Sigmoid colon (tissue), 7 donors: Measurements from ENCODE around the gene FSD1. TPM values are rescaled to one million over a fixed set of nuclear protein-coding genes. Genes with fewer than 3 reads are reported as not detected.
A peak's percentile ranks its signal among the peaks of the same experiment; 100 is the strongest.

Experiments
- DNase-seq: peaks from one replicate; pipeline ENCODE4 v3.0.0-alpha.2; 2019
- H3K27ac ChIP-seq, 4 donors: fragments of 200-600 bp; sonication (generic); one replicate each; pipeline ENCODE4 v1.5.1; 2016 to 2019; ENCODE audit warnings: mild to moderate bottlenecking in 1 of 4
- H3K27me3 ChIP-seq, 3 donors: fragments of 200-600 bp; sonication (generic); one replicate each; pipeline ENCODE4 v1.5.1; 2019; ENCODE audit warnings: mild to moderate bottlenecking in 1 of 3
- H3K36me3 ChIP-seq, 4 donors: fragments of 200-600 bp; sonication (generic); one replicate each; pipeline ENCODE4 v1.5.1; 2016 to 2019
- H3K4me1 ChIP-seq, 4 donors: fragments of 200-600 bp; sonication (generic); one replicate each; pipeline ENCODE4 v1.5.1; 2017 to 2019
- H3K4me3 ChIP-seq, 4 donors: fragments of 200-600 bp; sonication (generic); one replicate each; pipeline ENCODE4 v1.5.1; 2017 to 2019; ENCODE audit warnings: mild to moderate bottlenecking in 2 of 4, moderate library complexity in 1 of 4
- H3K9me3 ChIP-seq, 4 donors: fragments of 200-600 bp in 3 of 4; sonication (generic) in 3 of 4; one replicate each; pipeline versions ENCODE4 v1.5.1 to v1.6.1; 2013 to 2019
- EP300 ChIP-seq, 4 donors: sonication (generic); formaldehyde crosslinking; IDR thresholded peaks; one replicate each; pipeline ENCODE4 v1.6.1; 2017; ENCODE audit warnings: antibody characterized with exemption in 4 of 4
- POLR2A ChIP-seq, 2 donors: fragments of 450-650 bp; IDR thresholded peaks; one replicate each; pipeline ENCODE4 v1.6.1; 2016; ENCODE audit warnings: antibody characterized with exemption in 2 of 2, mild to moderate bottlenecking in 2 of 2, moderate library complexity in 2 of 2
- POLR2AphosphoS5 ChIP-seq, 4 donors: sonication (generic); formaldehyde crosslinking; IDR thresholded peaks; one replicate each; pipeline ENCODE4 v1.6.1; 2017; ENCODE audit warnings: antibody characterized with exemption in 4 of 4
- WGBS, 2 donors: extraction: QIAGEN DNeasy Blood & Tissue Kit; methylation state at CpG; one replicate each; pipeline ENCODE4 v1.1.7; 2013; 5-methylcytosine and 5-hydroxymethylcytosine counted together
- intact Hi-C: fragments of 100-400 bp; cut with DNase I; formaldehyde crosslinking; loops from one replicate; pipeline ENCODE4 v1.15.1; 2023
- polyA plus RNA-seq, 3 donors: library from polyadenylated mRNA; stranded (reverse); fragments of 200-250 nt; gene quantifications; one replicate each; pipeline ENCODE4 v1.2.3, GENCODE V29; 2013
- total RNA-seq, 4 donors: library from RNA; depleted of rRNA; stranded (reverse); fragments of >200 nt; gene quantifications; one replicate each; pipeline ENCODE4 v1.1.0, GENCODE V29; 2016
- TF ChIP-seq, protein P1 (sequence below), 4 experiments: fragments of 450-650 bp in 3 of 4; fragments of 200-600 bp in 1 of 4; IDR thresholded peaks; one replicate each; pipeline ENCODE4 v1.5.1; 2016 to 2019; ENCODE audit warnings: antibody characterized with exemption in 4 of 4, mild to moderate bottlenecking in 3 of 4, moderate library complexity in 2 of 4
- donor health status: healthy with polysubstance abuse.
- donor health status: Bipolar disorder and iron deficiency.
- donor health status: healthy.

FSD1 gene
- total and polyA plus RNA-seq, 7 donors: 1.1 to 2.6 (median 1.5) TPM; not detected in 3

DNA sequence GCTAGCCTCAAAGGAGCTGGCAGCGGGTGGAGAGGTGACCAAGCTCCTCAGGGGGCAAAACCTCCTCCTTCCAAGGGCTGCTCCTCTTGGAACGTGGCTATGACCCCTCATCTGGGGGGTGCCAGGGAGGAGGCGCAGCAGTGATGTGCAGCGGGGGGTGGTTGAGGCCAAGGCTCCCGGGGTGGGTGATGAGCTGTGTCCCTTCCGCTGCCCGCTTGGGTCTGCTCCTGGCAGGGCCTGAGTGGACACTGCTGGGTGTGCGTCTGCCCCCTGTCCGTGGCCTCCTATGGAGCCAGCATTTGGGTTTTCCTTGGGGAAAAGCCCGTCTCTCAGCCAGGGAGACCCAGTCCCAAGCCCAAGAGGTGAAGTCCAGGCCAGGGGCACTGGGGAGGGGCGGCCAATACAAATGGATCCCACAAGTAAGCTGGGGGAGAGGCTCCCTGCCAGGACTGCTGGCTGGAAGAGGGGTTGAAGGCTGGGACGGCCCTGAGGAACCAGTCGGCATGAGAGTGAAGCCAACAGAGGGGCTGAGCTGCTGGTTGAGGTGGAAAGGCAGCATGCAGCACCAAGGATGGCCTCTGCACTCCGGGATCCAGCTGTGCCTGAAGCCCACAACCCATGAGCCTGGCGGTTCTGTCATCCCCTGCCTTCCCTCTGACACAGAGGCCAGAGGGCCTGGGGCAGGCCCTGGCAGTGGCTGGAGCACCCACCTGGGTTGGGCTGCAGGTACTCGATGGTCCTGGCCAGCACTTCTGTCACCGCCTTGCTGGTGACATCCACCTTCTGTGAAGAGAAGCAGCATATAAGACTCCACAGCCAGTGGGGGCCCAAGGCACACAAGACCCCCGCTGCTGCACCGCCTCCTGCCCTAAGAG lies 61.6 kb downstream of the FSD1 start:
- Histone ChIP-seq H3K27me3 (no peaks in the 10 kb centered on the region), H3K9me3 (no peaks in the 10 kb centered on the region), H3K4me1 (peaks cover 3 to 46% (median 41%) of the 10 kb centered on the region in 4 donors), H3K27ac (no peak overlapping the region), H3K4me3 (no peak overlapping the region), H3K36me3 (peaks cover 26 to 55% (median 42%) of the 10 kb centered on the region in 4 donors)
- WGBS, 2 donors: 94% methylated on average over 19 of the region's 19 CpGs
- DNase-seq: no peak
- intact Hi-C loops: no loop called here
- TF ChIP-seq EP300 (IDR thresholded peaks at IDR 0.05) (no peak), POLR2A (IDR thresholded peaks at IDR 0.05) (no peak), POLR2AphosphoS5 (IDR thresholded peaks at IDR 0.05) (no peak)
- TF ChIP-seq, protein P1, sequence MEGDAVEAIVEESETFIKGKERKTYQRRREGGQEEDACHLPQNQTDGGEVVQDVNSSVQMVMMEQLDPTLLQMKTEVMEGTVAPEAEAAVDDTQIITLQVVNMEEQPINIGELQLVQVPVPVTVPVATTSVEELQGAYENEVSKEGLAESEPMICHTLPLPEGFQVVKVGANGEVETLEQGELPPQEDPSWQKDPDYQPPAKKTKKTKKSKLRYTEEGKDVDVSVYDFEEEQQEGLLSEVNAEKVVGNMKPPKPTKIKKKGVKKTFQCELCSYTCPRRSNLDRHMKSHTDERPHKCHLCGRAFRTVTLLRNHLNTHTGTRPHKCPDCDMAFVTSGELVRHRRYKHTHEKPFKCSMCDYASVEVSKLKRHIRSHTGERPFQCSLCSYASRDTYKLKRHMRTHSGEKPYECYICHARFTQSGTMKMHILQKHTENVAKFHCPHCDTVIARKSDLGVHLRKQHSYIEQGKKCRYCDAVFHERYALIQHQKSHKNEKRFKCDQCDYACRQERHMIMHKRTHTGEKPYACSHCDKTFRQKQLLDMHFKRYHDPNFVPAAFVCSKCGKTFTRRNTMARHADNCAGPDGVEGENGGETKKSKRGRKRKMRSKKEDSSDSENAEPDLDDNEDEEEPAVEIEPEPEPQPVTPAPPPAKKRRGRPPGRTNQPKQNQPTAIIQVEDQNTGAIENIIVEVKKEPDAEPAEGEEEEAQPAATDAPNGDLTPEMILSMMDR (IDR thresholded peaks at IDR 0.05): no peak

DNA sequence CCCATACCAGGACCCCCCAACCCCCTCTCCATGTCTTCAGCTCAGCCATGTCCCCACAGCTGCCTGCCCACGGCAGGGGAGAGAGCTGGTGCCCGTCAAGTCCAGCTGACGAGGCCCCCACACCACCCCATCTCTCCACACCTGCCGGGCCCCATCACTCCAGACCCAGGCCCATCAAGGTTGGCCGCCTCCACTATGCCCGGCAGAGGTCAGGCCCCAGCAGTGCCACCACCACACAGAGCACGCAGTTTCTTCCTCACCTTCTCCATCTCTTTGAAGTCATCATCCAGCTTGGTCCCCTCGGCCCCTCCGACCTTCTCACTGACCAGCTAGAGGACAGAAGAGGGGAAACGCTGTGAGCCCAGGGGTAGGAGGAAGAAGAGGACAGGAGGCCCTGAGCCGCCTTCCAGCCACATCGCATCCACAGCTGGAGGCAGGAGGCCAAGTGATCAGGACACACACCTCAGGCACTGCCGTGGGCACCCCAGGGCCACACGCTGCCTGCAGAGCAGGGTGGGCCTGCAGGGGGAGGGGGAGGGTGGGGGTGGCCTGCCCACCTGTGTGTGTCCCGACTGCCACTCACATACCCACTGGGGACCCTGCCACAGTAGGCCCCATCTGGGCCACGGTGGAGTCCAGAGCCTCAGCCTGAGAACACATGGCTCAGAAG lies 62.4 kb downstream of the FSD1 start:
- intact Hi-C loops: no loop called here
- Histone ChIP-seq H3K9me3 (no peaks in the 10 kb centered on the region), H3K4me1 (peaks cover 0 to 50% (median 44%) of the 10 kb centered on the region in 4 donors), H3K4me3 (no peak overlapping the region), H3K27ac (peak overlapping the region in 2 of 4 donors; percentile 61 to 65), H3K36me3 (peaks cover 21 to 47% (median 39%) of the 10 kb centered on the region in 4 donors), H3K27me3 (no peaks in the 10 kb centered on the region)
- WGBS, 2 donors: 91 to 93% methylated on average over 16 of the region's 16 CpGs
- DNase-seq: no peak
- TF ChIP-seq EP300 (IDR thresholded peaks at IDR 0.05): no peak
- no peak for TF ChIP-seq POLR2AphosphoS5 (IDR thresholded peaks at IDR 0.05)
- TF ChIP-seq POLR2A (IDR thresholded peaks at IDR 0.05): no peak

DNA sequence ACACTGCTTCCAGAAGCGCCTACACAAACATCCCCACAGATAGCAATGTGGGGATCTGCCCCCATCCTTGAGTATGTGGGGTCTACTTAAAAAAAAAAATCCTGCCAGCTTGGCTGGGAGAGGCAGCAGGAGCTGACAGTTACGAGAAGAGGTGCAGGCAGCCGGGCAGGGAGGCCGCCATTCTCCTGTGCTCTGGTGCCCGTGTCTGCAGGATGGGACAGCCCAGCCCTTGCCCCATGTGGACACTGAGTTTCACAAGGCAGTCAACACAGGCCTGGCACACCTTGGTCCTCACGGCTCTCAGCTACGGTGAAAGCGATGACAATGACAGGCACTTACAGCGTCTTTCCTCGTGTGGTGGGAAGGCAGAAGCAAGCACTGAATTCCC lies 62.9 kb downstream of the FSD1 start:
- Histone ChIP-seq H3K4me3 (no peak overlapping the region), H3K27me3 (no peaks in the 10 kb centered on the region), H3K36me3 (peaks cover 15 to 42% (median 34%) of the 10 kb centered on the region in 4 donors), H3K27ac (peak overlapping the region in 2 of 4 donors; percentile 61 to 65), H3K4me1 (peaks cover 0 to 55% (median 47%) of the 10 kb centered on the region in 4 donors), H3K9me3 (no peaks in the 10 kb centered on the region)
- DNase-seq: no peak
- TF ChIP-seq EP300 (IDR thresholded peaks at IDR 0.05): no peak
- TF ChIP-seq POLR2AphosphoS5 (IDR thresholded peaks at IDR 0.05): peak in 1 of 4 donors; percentile 13
- TF ChIP-seq, protein P1 (IDR thresholded peaks at IDR 0.05): no peak
- TF ChIP-seq POLR2A (IDR thresholded peaks at IDR 0.05): no peak
- WGBS, 2 donors: 90% methylated on average over 10 of the region's 10 CpGs
- intact Hi-C loops: no loop called here

DNA sequence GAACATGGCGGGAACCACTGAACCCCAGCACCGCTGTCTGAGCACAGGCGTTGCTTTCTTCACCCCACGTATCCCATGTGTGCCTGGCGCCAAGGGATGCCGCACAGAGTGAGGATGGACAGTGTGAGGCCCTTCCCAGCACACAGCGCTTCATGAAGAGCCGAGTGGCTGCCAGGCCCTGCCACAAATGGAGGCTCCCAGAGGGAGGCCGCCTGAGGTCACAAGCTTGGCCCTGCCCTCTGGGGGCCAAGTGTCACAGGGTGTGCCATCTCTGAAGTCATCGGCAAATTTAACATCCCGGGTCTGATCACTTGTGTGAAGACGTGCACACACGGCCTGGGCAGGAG lies 63.4 kb downstream of the FSD1 start:
- WGBS, 2 donors: 89 to 92% methylated on average over 13 of the region's 13 CpGs
- intact Hi-C loops: no loop called here
- peaks cover 0 to 59% (median 49%) of the 10 kb centered on the region in 4 donors for H3K4me1 ChIP-seq

More for the DNA sequence above, 63.4 kb downstream of the FSD1 start:
- peak overlapping the region; percentile 37 to 75 (median 63) for H3K27ac ChIP-seq
- no peak for DNase-seq
- H3K9me3 ChIP-seq: no peaks in the 10 kb centered on the region
- H3K4me3 ChIP-seq: no peak overlapping the region
- H3K36me3 ChIP-seq: peaks cover 14 to 37% (median 30%) of the 10 kb centered on the region in 4 donors
- TF ChIP-seq, protein P1 (IDR thresholded peaks at IDR 0.05): no peak
- TF ChIP-seq POLR2A (IDR thresholded peaks at IDR 0.05) (no peak), POLR2AphosphoS5 (IDR thresholded peaks at IDR 0.05) (peak in 1 of 4 donors; percentile 4)
- H3K27me3 ChIP-seq: no peaks in the 10 kb centered on the region
